Colonic mucosa (tissue), 4 donors: ENCODE data around the gene MCC. TPM values are rescaled to one million over a fixed set of nuclear protein-coding genes. Genes with fewer than 3 reads are reported as not detected.

Experiments
- DNase-seq: peaks from one replicate; pipeline ENCODE4 v3.0.0-alpha.2; 2020
- H3K27ac ChIP-seq: fragments of 200-600 bp; one replicate; pipeline ENCODE4 v1.8.0; 2021
- H3K27me3 ChIP-seq: fragments of 200-600 bp; one replicate; pipeline ENCODE4 v1.8.0; 2021
- H3K36me3 ChIP-seq: fragments of 200-600 bp; one replicate; pipeline ENCODE4 v1.8.0; 2021
- H3K4me1 ChIP-seq: fragments of 200-600 bp; one replicate; pipeline ENCODE4 v1.8.0; 2021; ENCODE audit warnings: mild to moderate bottlenecking
- H3K4me3 ChIP-seq: fragments of 200-600 bp; one replicate; pipeline ENCODE4 v1.8.0; 2021
- H3K9ac ChIP-seq, 2 donors: one replicate each; pipeline ENCODE4 v1.7.0; 2013; ENCODE audit warnings: control low read depth in 2 of 2, low read depth in 2 of 2, low read length in 2 of 2
- H3K9me3 ChIP-seq: fragments of 200-600 bp; one replicate; pipeline ENCODE4 v1.8.0; 2021
- CTCF ChIP-seq: fragments of 200-600 bp; IDR thresholded peaks from one replicate; pipeline ENCODE4 v1.8.0; 2022; ENCODE audit warnings: antibody characterized with exemption, mild to moderate bottlenecking
- intact Hi-C: fragments of 100-400 bp; cut with DNase I; formaldehyde crosslinking; loops from one replicate; pipeline ENCODE4 v1.14.1; 2022
- total RNA-seq, 2 donors: library from RNA; stranded (reverse); fragmentation: NEBNext Ultra II Directional in 1 of 2; extraction: Animal tissue kit (Norgen Biotek cat#: 25700) in 1 of 2; gene quantifications; one replicate each; pipeline ENCODE4 v1.2.1, GENCODE V29; 2021
- donor health status: healthy.
- donor health status: DM: no; HTN: no; CAD: no.
- donor health status: DM: no; HTN: no; CAD: no.

MCC gene
- total RNA-seq, 2 donors from 2014 or later = 1.9 to 3.1 TPM

GRCh38 chr5:113099822-113100221 lies 388.4 kb downstream of the MCC start:
- H3K4me1 ChIP-seq = no peaks in the 10 kb centered on the region
- H3K36me3 ChIP-seq = no peaks in the 10 kb centered on the region
- no peak overlapping the region for H3K9ac ChIP-seq
- TF ChIP-seq CTCF = no peak
- no peak overlapping the region for H3K4me3 ChIP-seq
- H3K27ac ChIP-seq = no peak overlapping the region
- H3K9me3 ChIP-seq = no peaks in the 10 kb centered on the region
- H3K27me3 ChIP-seq = no peaks in the 10 kb centered on the region
- intact Hi-C loops = no loop called here
- DNase-seq = no peak

GRCh38 chr5:113098378-113098777 lies 389.9 kb downstream of the MCC start:
- H3K9ac ChIP-seq = no peak overlapping the region
- no peak for DNase-seq
- no peaks in the 10 kb centered on the region for H3K9me3 ChIP-seq
- TF ChIP-seq CTCF = no peak
- H3K4me3 ChIP-seq = no peak overlapping the region
- H3K27me3 ChIP-seq = no peaks in the 10 kb centered on the region
- H3K27ac ChIP-seq = no peak overlapping the region
- no peaks in the 10 kb centered on the region for H3K36me3 ChIP-seq
- H3K4me1 ChIP-seq = no peaks in the 10 kb centered on the region
- intact Hi-C loops = no loop called here

- H3K27ac ChIP-seq = no peak overlapping the region
- no peak overlapping the region for H3K9ac ChIP-seq
- intact Hi-C loops = no loop called here
- H3K27me3 ChIP-seq = no peaks in the 10 kb centered on the region
- DNase-seq = no peak
- H3K9me3 ChIP-seq = no peaks in the 10 kb centered on the region
- no peaks in the 10 kb centered on the region for H3K4me1 ChIP-seq
- H3K36me3 ChIP-seq = no peaks in the 10 kb centered on the region
- TF ChIP-seq CTCF = no peak
- no peak overlapping the region for H3K4me3 ChIP-seq
Observed at GRCh38 chr5:113095831-113096230, 392.4 kb downstream of the MCC start.

GRCh38 chr5:113093558-113093957 lies 394.7 kb downstream of the MCC start:
- Histone ChIP-seq H3K27me3 (no peaks in the 10 kb centered on the region), H3K9me3 (no peaks in the 10 kb centered on the region), H3K4me3 (no peak overlapping the region), H3K9ac (no peak overlapping the region), H3K27ac (no peak overlapping the region), H3K4me1 (no peaks in the 10 kb centered on the region), H3K36me3 (no peaks in the 10 kb centered on the region)
- intact Hi-C loops = no loop called here
- no peak for DNase-seq
- no peak for TF ChIP-seq CTCF

GRCh38 chr5:113092683-113093082 lies 395.6 kb downstream of the MCC start:
- no peak overlapping the region for H3K27ac ChIP-seq
- no peak for DNase-seq

More at GRCh38 chr5:113092683-113093082, 395.6 kb downstream of the MCC start:
- H3K9me3 ChIP-seq = no peaks in the 10 kb centered on the region
- H3K9ac ChIP-seq = no peak overlapping the region
- H3K4me3 ChIP-seq = no peak overlapping the region
- H3K27me3 ChIP-seq = no peaks in the 10 kb centered on the region
- no peak for TF ChIP-seq CTCF
- no peaks in the 10 kb centered on the region for H3K4me1 ChIP-seq
- H3K36me3 ChIP-seq = no peaks in the 10 kb centered on the region
- intact Hi-C loops = no loop called here
